ENCODE results near the gene C11orf71.

C11orf71 gene

GRCh38 chr11:114400216-114400914, at the start of gene C11orf71, which contains the start of gene RBM7:
Gene C11orf71, minus strand, starts transcription at chr11:114400511. Its CDS starts 180 bp downstream, at chr11:114400331.
Gene RBM7, plus strand, starts transcription at chr11:114400666. Its CDS starts 6 bp downstream, at chr11:114400672.
- DNase-seq: peak; percentile 99

- DNase-seq: no peak
Measured at GRCh38 chr11:114449845-114450244, 49.5 kb upstream of the C11orf71 start.

- no peak for DNase-seq
Measured at GRCh38 chr11:114448749-114449482, 48.6 kb upstream of the C11orf71 start.

GRCh38 chr11:114447892-114448291, 47.6 kb upstream of the C11orf71 start:
- DNase-seq: no peak

GRCh38 chr11:114447444-114447843, 47.1 kb upstream of the C11orf71 start:
- DNase-seq: no peak

- no peak for DNase-seq
Measured at GRCh38 chr11:114442536-114442935, 42.2 kb upstream of the C11orf71 start.

- no peak for DNase-seq
Measured at GRCh38 chr11:114441921-114442320, 41.6 kb upstream of the C11orf71 start.

- DNase-seq: no peak
Measured at GRCh38 chr11:114440971-114441763, 40.9 kb upstream of the C11orf71 start.

GRCh38 chr11:114440121-114440860, 40.0 kb upstream of the C11orf71 start:
- DNase-seq: no peak

GRCh38 chr11:114439229-114440120, 39.2 kb upstream of the C11orf71 start, which contains the start of gene REXO2:
Gene REXO2, plus strand, starts transcription at chr11:114439467. Its CDS starts 62 bp downstream, at chr11:114439529.
- peak; percentile 96 for DNase-seq

- no peak for DNase-seq
Measured at GRCh38 chr11:114438303-114438702, 38.0 kb upstream of the C11orf71 start.

GRCh38 chr11:114433376-114433775, 33.1 kb upstream of the C11orf71 start:
- DNase-seq: no peak

- no peak for DNase-seq
Measured at GRCh38 chr11:114432893-114433292, 32.6 kb upstream of the C11orf71 start.

GRCh38 chr11:114430290-114430689, 30.0 kb upstream of the C11orf71 start:
- no peak for DNase-seq

- DNase-seq: no peak
Measured at GRCh38 chr11:114426280-114426679, 26.0 kb upstream of the C11orf71 start.

- no peak for DNase-seq
Measured at GRCh38 chr11:114416441-114416961, 16.2 kb upstream of the C11orf71 start.

GRCh38 chr11:114413958-114414357, 13.6 kb upstream of the C11orf71 start:
- DNase-seq: no peak

GRCh38 chr11:114412946-114413345, 12.6 kb upstream of the C11orf71 start:
- no peak for DNase-seq

GRCh38 chr11:114401311-114401710, 1.0 kb upstream of the C11orf71 start:
- DNase-seq: no peak

GRCh38 chr11:114400915-114401223, 558 bp upstream of the C11orf71 start:
- no peak for DNase-seq

- no peak for DNase-seq
Measured at GRCh38 chr11:114399490-114400215, 658 bp downstream of the C11orf71 start.
